ENCODE data around the gene USH1G.
"Not testable (repeated sequence)": the region's sequence is repeated elsewhere in the genome, so short reads cannot be mapped to it uniquely, and the experiment has no call there.

The USH1G gene

GRCh38 chr17:74925242-74925641, 2.2 kb upstream of the USH1G start:
- no peak for DNase-seq

- DNase-seq = peak; percentile 31
Measured at GRCh38 chr17:74924250-74924948, 1.3 kb upstream of the USH1G start, which contains the start of gene OTOP2. Gene OTOP2, plus strand, starts transcription at chr17:74924273. Its CDS starts 360 bp downstream, at chr17:74924633.

- peak; percentile 80 for DNase-seq
Measured at GRCh38 chr17:74923538-74924249, 639 bp upstream of the USH1G start.

- DNase-seq = no peak
Measured at GRCh38 chr17:74922172-74922571, 883 bp downstream of the USH1G start.

GRCh38 chr17:74921769-74922168, 1.3 kb downstream of the USH1G start:
- DNase-seq = no peak

GRCh38 chr17:74921026-74921681, 1.9 kb downstream of the USH1G start:
- DNase-seq = no peak

GRCh38 chr17:74920642-74921025, 2.4 kb downstream of the USH1G start:
- DNase-seq = no peak

GRCh38 chr17:74920306-74920620, 2.8 kb downstream of the USH1G start:
- no peak for DNase-seq

GRCh38 chr17:74919440-74920305, 3.4 kb downstream of the USH1G start:
- no peak for DNase-seq

GRCh38 chr17:74918906-74919305, 4.1 kb downstream of the USH1G start:
- DNase-seq = no peak

GRCh38 chr17:74917430-74917829, 5.6 kb downstream of the USH1G start:
- no peak for DNase-seq

GRCh38 chr17:74916851-74917199, 6.2 kb downstream of the USH1G start:
- no peak for DNase-seq

- DNase-seq = no peak
Measured at GRCh38 chr17:74916136-74916850, 6.8 kb downstream of the USH1G start.

GRCh38 chr17:74911423-74911822, 11.6 kb downstream of the USH1G start:
- not testable (repeated sequence) for DNase-seq

- DNase-seq = not testable (repeated sequence)
Measured at GRCh38 chr17:74909097-74909496, 14.0 kb downstream of the USH1G start.

GRCh38 chr17:74907012-74907411, 16.0 kb downstream of the USH1G start:
- no peak for DNase-seq

GRCh38 chr17:74906214-74906793, 16.8 kb downstream of the USH1G start:
- not testable (repeated sequence) for DNase-seq

- no peak for DNase-seq
Measured at GRCh38 chr17:74904687-74905409, 18.2 kb downstream of the USH1G start.

GRCh38 chr17:74903671-74904070, 19.4 kb downstream of the USH1G start:
- DNase-seq = no peak

- no peak for DNase-seq
Measured at GRCh38 chr17:74903034-74903433, 20.0 kb downstream of the USH1G start.

GRCh38 chr17:74901353-74902135, 21.5 kb downstream of the USH1G start:
- DNase-seq = no peak
